GM23338 (cell line): Measurements from ENCODE around the gene PRMT9. TPM values are rescaled to one million over a fixed set of nuclear protein-coding genes. Genes with fewer than 3 reads are reported as not detected.
A peak's percentile ranks its signal among the peaks of the same experiment; 100 is the strongest.

ENCODE experiments used
- ATAC-seq: fragments of 200-7000 bp; cut with Tn5 transposase; 3 replicates; pipeline ENCODE4 v1.9.1; 2020
- DNase-seq: peaks from one replicate; pipeline ENCODE4 v3.0.0-alpha.2; 2015; ENCODE audit warnings: low spot score
- H2AFZ ChIP-seq: fragments of 200-600 bp; sonication (generic); 2 replicates; pipeline ENCODE4 v1.8.0; 2016; ENCODE audit warnings: antibody characterized with exemption, mild to moderate bottlenecking, moderate library complexity
- H3F3A ChIP-seq: fragments of 200-600 bp; sonication (generic); replicated peaks from 2 replicates; pipeline ENCODE4 v1.8.0; 2017; ENCODE audit warnings: antibody characterized with exemption, mixed run types, low read depth
- H3K27ac ChIP-seq: fragments of 200-600 bp; sonication (generic); 2 replicates; pipeline ENCODE4 v1.6.1; 2016; ENCODE audit warnings: low read depth
- H3K27me3 ChIP-seq: fragments of 200-600 bp; sonication (generic); 2 replicates; pipeline ENCODE4 v1.8.0; 2016; ENCODE audit warnings: mild to moderate bottlenecking, mixed run types, moderate library complexity; ENCODE audit not compliant: insufficient read depth
- H3K36me3 ChIP-seq: fragments of 200-600 bp; sonication (generic); 2 replicates; pipeline ENCODE4 v1.8.0; 2016; ENCODE audit warnings: mild to moderate bottlenecking; ENCODE audit not compliant: insufficient read depth
- H3K4me1 ChIP-seq: fragments of 200-600 bp; sonication (generic); 2 replicates; pipeline ENCODE4 v1.8.0; 2016; ENCODE audit warnings: mild to moderate bottlenecking, moderate library complexity; ENCODE audit not compliant: insufficient read depth
- H3K4me2 ChIP-seq: fragments of 200-600 bp; sonication (generic); 2 replicates; pipeline ENCODE4 v1.7.1; 2017; ENCODE audit warnings: mixed run types
- H3K4me3 ChIP-seq: fragments of 200-600 bp; sonication (generic); 2 replicates; pipeline ENCODE4 v1.6.1; 2016; ENCODE audit warnings: mixed run types
- H3K79me2 ChIP-seq: fragments of 200-600 bp; sonication (generic); replicated peaks from 2 replicates; pipeline ENCODE4 v1.8.0; 2017; ENCODE audit warnings: mild to moderate bottlenecking; ENCODE audit not compliant: insufficient read depth
- H3K9me2 ChIP-seq: fragments of 200-600 bp; sonication (generic); 2 replicates; pipeline ENCODE4 v1.8.0; 2017; ENCODE audit not compliant: insufficient read depth
- H4K20me1 ChIP-seq: fragments of 200-600 bp; sonication (generic); replicated peaks from 2 replicates; pipeline ENCODE4 v1.8.0; 2017; ENCODE audit warnings: mild to moderate bottlenecking; ENCODE audit not compliant: insufficient read depth
- H3K27ac Mint-ChIP-seq: 2 replicates; pipeline ENCODE4 v1.8.0; 2020; ENCODE audit warnings: inconsistent platforms, mild to moderate bottlenecking, moderate library complexity, mixed read lengths
- H3K27me3 Mint-ChIP-seq: 3 replicates; pipeline ENCODE4 v1.8.0; 2022; ENCODE audit warnings: low read depth, mild to moderate bottlenecking, moderate library complexity, mixed read lengths, inconsistent platforms; ENCODE audit not compliant: insufficient read depth, poor library complexity
- H3K36me3 Mint-ChIP-seq: 3 replicates; pipeline ENCODE4 v1.8.0; 2021; ENCODE audit warnings: low read depth, mild to moderate bottlenecking, inconsistent platforms, moderate library complexity, mixed read lengths
- H3K4me1 Mint-ChIP-seq: 3 replicates; pipeline ENCODE4 v1.8.0; 2020; ENCODE audit warnings: mild to moderate bottlenecking, inconsistent platforms, mixed read lengths
- H3K4me3 Mint-ChIP-seq: 3 replicates; pipeline ENCODE4 v1.8.0; 2021; ENCODE audit warnings: moderate library complexity, mild to moderate bottlenecking, inconsistent platforms, mixed read lengths
- H3K9me3 Mint-ChIP-seq: 3 replicates; pipeline ENCODE4 v1.8.0; 2020; ENCODE audit warnings: moderate library complexity, mild to moderate bottlenecking, inconsistent platforms, mixed read lengths
- CREB1 ChIP-seq: fragments of 250-450 bp; sonication (Bioruptor Pico); IDR thresholded peaks from 2 replicates; pipeline ENCODE4 v1.5.0; 2020; ENCODE audit warnings: low read depth, mild to moderate bottlenecking, moderate library complexity
- CTCF ChIP-seq, 2 experiments: fragments of 200-600 bp in 1 of 2; sonication (generic) in 1 of 2; conservative IDR thresholded peaks; 2 replicates each; pipeline versions ENCODE4 v1.5.1 to v1.6.1; 2016 to 2017; ENCODE audit warnings: antibody characterized with exemption in 2 of 2, low read depth in 2 of 2, mild to moderate bottlenecking in 2 of 2, moderate library complexity in 1 of 2
- EZH2 ChIP-seq: fragments of 200-600 bp; sonication (generic); IDR thresholded peaks from one replicate; pipeline ENCODE4 v1.8.0; 2017; ENCODE audit warnings: antibody characterized with exemption, mild to moderate bottlenecking, low read depth; ENCODE audit not compliant: unreplicated experiment
- EZH2phosphoT487 ChIP-seq: fragments of 200-600 bp; sonication (generic); IDR thresholded peaks from one replicate; pipeline ENCODE4 v1.8.1; 2018; ENCODE audit warnings: antibody characterized with exemption; ENCODE audit not compliant: unreplicated experiment
- JUNB ChIP-seq: IDR thresholded peaks from one replicate; pipeline ENCODE4 v1.6.1; 2016; ENCODE audit warnings: antibody characterized with exemption; ENCODE audit not compliant: unreplicated experiment
- NANOG ChIP-seq: IDR thresholded peaks from 2 replicates; pipeline ENCODE4 v1.6.1; 2016; ENCODE audit warnings: antibody characterized with exemption, borderline replicate concordance
- POLR2AphosphoS5 ChIP-seq: IDR thresholded peaks from 2 replicates; pipeline ENCODE4 v1.6.1; 2016; ENCODE audit warnings: antibody characterized with exemption, low read depth
- REST ChIP-seq: IDR thresholded peaks from one replicate; pipeline ENCODE4 v1.6.1; 2018; ENCODE audit warnings: antibody characterized with exemption; ENCODE audit not compliant: unreplicated experiment
- STAT1 ChIP-seq: IDR thresholded peaks from one replicate; pipeline ENCODE4 v1.6.1; 2016; ENCODE audit warnings: antibody characterized with exemption; ENCODE audit not compliant: unreplicated experiment
- ZNF114 ChIP-seq: fragments of 250-450 bp; sonication (Bioruptor Pico); IDR thresholded peaks from 2 replicates; pipeline ENCODE4 v1.5.0; 2020; ENCODE audit warnings: mild to moderate bottlenecking, moderate library complexity
- ZNF331 ChIP-seq: fragments of 250-450 bp; sonication (Bioruptor Pico); IDR thresholded peaks from 2 replicates; pipeline ENCODE4 v1.5.0; 2020; ENCODE audit warnings: low read depth, mild to moderate bottlenecking, moderate library complexity
- polyA plus RNA-seq: library from polyadenylated mRNA; unstranded; fragments of >200 nt; fragmentation: Nextera tagmentation; extraction: Ambion mirVana; gene quantifications from 2 replicates; pipeline ENCODE4 v1.2.1, GENCODE V29; 2016
- total RNA-seq: library from RNA; depleted of rRNA; stranded (reverse); fragments of >200 nt; shearing (Covaris generic); gene quantifications from 2 replicates; pipeline ENCODE4 v1.2.3, GENCODE V29; 2014
- TF ChIP-seq, protein P1 (sequence below): fragments of 250-450 bp; sonication (Bioruptor Pico); IDR thresholded peaks from 2 replicates; pipeline ENCODE4 v1.5.0; 2020; ENCODE audit warnings: mild to moderate bottlenecking, moderate library complexity
- TF ChIP-seq, protein P2 (sequence below): IDR thresholded peaks from 2 replicates; pipeline ENCODE4 v1.6.1; 2016; ENCODE audit warnings: antibody characterized with exemption

The PRMT9 gene
- total and polyA plus RNA-seq, 2 experiments from 2014 or later, result 7.6 to 11.2 TPM

DNA sequence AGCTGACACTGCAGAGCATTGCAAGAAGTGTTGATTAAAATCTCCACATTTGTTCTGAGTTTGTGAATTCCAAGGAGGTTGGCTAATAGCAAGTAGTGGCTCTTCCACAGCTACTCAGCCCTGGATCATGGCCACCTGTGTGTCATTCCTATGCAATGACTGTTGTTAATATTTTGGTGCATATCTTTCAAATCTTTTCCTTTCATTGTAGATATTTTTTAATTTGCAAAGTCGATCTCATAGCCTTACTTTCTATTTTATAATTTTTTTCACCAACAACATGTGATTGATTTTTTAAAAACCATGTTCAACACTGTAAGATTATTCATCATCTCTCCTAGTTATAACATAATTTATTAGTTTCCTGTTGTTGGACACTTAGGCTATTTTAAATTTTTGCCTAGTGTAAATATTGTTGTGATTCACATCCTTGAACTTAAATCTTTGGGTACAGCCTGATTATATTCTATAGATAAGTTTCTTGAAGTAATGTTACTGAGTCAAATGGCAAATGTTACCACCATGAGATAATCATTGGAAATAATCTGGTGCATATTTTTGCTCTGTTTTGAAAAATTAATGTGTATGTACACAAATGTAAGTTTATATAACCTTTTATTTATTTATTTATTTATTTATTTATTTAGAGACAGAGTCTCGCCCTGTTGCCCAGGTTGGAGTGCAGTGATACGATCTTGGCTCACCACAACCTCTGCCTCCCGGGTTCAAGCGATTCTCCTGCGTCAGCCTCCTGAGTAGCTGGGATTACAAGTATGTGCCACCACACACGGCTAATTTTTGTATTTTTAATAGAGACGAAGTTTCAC, 30.8 kb upstream of the PRMT9 start:
- Histone ChIP-seq H2AFZ (peak overlapping the region; percentile 56; the same call in 1 of the 2 replicates), H3K4me2 (no peak overlapping the region)
- no peak for ATAC-seq

More for the DNA sequence above, 30.8 kb upstream of the PRMT9 start:
- Histone ChIP-seq H4K20me1 (no peaks in the 10 kb centered on the region), H3K4me3 (no peak overlapping the region), H3K79me2 (no peaks in the 10 kb centered on the region), H3K27me3 (no peaks in the 10 kb centered on the region), H3F3A (no peaks in the 10 kb centered on the region), H3K9me2 (no peaks in the 10 kb centered on the region), H3K27ac (no peak overlapping the region), H3K4me1 (no peaks in the 10 kb centered on the region), H3K36me3 (no peaks in the 10 kb centered on the region)
- Mint-ChIP-seq H3K9me3 (no peaks in the 10 kb centered on the region), H3K27ac (no peak overlapping the region), H3K4me1 (no peaks in the 10 kb centered on the region; the same call in 2 of the 3 replicates), H3K4me3 (no peak overlapping the region), H3K27me3 (no peaks in the 10 kb centered on the region), H3K36me3 (no peaks in the 10 kb centered on the region)
- TF ChIP-seq ZNF114 (CRISPR knock-in tag) (no peak), CREB1 (CRISPR knock-in tag) (no peak), EZH2phosphoT487 (no peak), EZH2 (no peak), CTCF (conservative IDR thresholded peaks at IDR 0.05; ENCODE audit: low read depth in 2 of 2) (no peak), POLR2AphosphoS5 (no peak), NANOG (no peak), STAT1 (no peak), REST (no peak), JUNB (no peak), ZNF331 (CRISPR knock-in tag) (no peak)
- TF ChIP-seq, protein P1, sequence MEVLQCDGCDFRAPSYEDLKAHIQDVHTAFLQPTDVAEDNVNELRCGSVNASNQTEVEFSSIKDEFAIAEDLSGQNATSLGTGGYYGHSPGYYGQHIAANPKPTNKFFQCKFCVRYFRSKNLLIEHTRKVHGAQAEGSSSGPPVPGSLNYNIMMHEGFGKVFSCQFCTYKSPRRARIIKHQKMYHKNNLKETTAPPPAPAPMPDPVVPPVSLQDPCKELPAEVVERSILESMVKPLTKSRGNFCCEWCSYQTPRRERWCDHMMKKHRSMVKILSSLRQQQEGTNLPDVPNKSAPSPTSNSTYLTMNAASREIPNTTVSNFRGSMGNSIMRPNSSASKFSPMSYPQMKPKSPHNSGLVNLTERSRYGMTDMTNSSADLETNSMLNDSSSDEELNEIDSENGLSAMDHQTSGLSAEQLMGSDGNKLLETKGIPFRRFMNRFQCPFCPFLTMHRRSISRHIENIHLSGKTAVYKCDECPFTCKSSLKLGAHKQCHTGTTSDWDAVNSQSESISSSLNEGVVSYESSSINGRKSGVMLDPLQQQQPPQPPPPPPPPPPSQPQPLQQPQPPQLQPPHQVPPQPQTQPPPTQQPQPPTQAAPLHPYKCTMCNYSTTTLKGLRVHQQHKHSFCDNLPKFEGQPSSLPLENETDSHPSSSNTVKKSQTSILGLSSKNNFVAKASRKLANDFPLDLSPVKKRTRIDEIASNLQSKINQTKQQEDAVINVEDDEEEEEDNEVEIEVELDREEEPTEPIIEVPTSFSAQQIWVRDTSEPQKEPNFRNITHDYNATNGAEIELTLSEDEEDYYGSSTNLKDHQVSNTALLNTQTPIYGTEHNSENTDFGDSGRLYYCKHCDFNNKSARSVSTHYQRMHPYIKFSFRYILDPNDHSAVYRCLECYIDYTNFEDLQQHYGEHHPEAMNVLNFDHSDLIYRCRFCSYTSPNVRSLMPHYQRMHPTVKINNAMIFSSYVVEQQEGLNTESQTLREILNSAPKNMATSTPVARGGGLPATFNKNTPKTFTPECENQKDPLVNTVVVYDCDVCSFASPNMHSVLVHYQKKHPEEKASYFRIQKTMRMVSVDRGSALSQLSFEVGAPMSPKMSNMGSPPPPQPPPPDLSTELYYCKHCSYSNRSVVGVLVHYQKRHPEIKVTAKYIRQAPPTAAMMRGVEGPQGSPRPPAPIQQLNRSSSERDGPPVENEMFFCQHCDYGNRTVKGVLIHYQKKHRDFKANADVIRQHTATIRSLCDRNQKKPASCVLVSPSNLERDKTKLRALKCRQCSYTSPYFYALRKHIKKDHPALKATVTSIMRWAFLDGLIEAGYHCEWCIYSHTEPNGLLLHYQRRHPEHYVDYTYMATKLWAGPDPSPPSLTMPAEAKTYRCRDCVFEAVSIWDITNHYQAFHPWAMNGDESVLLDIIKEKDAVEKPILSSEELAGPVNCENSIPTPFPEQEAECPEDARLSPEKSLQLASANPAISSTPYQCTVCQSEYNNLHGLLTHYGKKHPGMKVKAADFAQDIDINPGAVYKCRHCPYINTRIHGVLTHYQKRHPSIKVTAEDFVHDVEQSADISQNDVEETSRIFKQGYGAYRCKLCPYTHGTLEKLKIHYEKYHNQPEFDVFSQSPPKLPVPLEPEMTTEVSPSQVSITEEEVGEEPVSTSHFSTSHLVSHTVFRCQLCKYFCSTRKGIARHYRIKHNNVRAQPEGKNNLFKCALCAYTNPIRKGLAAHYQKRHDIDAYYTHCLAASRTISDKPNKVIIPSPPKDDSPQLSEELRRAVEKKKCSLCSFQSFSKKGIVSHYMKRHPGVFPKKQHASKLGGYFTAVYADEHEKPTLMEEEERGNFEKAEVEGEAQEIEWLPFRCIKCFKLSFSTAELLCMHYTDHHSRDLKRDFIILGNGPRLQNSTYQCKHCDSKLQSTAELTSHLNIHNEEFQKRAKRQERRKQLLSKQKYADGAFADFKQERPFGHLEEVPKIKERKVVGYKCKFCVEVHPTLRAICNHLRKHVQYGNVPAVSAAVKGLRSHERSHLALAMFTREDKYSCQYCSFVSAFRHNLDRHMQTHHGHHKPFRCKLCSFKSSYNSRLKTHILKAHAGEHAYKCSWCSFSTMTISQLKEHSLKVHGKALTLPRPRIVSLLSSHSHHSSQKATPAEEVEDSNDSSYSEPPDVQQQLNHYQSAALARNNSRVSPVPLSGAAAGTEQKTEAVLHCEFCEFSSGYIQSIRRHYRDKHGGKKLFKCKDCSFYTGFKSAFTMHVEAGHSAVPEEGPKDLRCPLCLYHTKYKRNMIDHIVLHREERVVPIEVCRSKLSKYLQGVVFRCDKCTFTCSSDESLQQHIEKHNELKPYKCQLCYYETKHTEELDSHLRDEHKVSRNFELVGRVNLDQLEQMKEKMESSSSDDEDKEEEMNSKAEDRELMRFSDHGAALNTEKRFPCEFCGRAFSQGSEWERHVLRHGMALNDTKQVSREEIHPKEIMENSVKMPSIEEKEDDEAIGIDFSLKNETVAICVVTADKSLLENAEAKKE (CRISPR knock-in tag), result no peak
- TF ChIP-seq, protein P2, sequence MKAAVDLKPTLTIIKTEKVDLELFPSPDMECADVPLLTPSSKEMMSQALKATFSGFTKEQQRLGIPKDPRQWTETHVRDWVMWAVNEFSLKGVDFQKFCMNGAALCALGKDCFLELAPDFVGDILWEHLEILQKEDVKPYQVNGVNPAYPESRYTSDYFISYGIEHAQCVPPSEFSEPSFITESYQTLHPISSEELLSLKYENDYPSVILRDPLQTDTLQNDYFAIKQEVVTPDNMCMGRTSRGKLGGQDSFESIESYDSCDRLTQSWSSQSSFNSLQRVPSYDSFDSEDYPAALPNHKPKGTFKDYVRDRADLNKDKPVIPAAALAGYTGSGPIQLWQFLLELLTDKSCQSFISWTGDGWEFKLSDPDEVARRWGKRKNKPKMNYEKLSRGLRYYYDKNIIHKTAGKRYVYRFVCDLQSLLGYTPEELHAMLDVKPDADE, result no peak
- no peak for DNase-seq
